ENCODE data around the gene E2F1.
"Not testable (repeated sequence)": the region's sequence is repeated elsewhere in the genome, so short reads cannot be mapped to it uniquely, and the experiment has no call there.

The E2F1 gene

GRCh38 chr20:33636776-33637175, 49.4 kb downstream of the E2F1 start:
- no peak for DNase-seq

- DNase-seq: no peak
Observed at GRCh38 chr20:33635341-33635740, 50.8 kb downstream of the E2F1 start.

GRCh38 chr20:33631910-33632309, 54.3 kb downstream of the E2F1 start:
- DNase-seq: not testable (repeated sequence)

- DNase-seq: no peak
Observed at GRCh38 chr20:33630507-33630906, 55.7 kb downstream of the E2F1 start.

GRCh38 chr20:33629979-33630378, 56.2 kb downstream of the E2F1 start:
- DNase-seq: no peak

- no peak for DNase-seq
Observed at GRCh38 chr20:33629533-33629932, 56.7 kb downstream of the E2F1 start.

- no peak for DNase-seq
Observed at GRCh38 chr20:33627577-33628216, 58.5 kb downstream of the E2F1 start.

- no peak for DNase-seq
Observed at GRCh38 chr20:33626190-33626589, 60.0 kb downstream of the E2F1 start.
